ENCODE results near the gene TSPAN12.

Gene TSPAN12

DNA sequence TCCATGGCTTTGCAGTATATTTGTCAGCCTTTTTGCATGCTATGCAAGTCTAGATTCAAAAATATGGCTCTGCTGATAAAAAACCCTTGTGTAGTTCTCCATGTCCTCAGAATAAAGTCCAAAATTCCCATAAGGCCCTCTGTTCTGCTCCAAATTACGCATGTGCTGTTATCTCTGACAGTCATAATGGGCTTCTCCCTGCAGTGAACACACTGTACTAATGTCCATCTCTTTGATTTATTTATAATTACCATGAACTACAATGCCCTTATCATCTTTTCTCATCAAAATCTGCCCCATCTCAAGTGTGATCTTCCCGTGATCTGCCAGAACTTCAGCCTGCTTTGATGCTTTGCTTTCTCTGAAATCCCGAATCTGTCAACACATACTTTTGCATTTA lies 87.7 kb downstream of the TSPAN12 start:
- in situ Hi-C loops (cut with MboI; ENCODE audit: low sequenced_read_pairs), result no loop called here

DNA sequence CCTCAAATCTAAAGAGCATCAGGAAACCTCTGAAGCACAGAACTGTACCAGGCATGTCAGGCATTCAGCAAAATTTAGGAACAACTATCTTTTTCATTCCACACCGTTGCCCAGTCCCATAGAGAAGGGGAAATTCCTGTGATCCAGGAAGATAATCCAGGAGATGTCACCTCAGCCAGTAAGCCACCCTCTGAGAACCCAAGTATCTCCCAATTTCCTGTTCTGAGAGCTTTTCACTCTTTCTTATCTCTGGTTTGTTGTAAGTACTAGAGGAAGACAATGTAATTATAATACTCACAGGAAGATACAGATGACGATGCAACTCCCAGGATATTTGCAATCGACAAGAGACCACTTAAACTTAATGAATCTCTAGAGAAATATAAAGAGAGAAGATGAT lies 97.1 kb downstream of the TSPAN12 start:
- in situ Hi-C loops (cut with MboI; ENCODE audit: low sequenced_read_pairs), result no loop called here

DNA sequence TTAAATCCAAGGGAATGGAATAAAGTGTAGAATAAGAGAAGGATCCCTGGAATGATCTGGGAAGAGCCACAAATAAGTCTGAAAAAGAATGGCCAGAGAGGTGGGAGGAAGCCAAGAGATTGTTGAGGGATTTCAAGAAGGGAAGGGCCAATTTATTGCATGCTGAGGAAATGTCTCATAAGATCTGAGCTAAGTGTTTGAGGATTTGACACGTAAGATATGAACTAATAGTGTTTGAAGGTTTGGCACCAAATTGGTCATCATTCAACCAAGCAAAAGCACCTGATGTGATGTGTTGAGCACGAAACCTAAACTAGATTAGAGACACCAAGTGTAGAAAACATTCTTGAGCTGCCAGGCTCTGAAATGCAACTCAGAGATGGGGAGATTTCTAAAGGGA lies 97.9 kb downstream of the TSPAN12 start:
- in situ Hi-C loops (cut with MboI; ENCODE audit: low sequenced_read_pairs), result no loop called here

DNA sequence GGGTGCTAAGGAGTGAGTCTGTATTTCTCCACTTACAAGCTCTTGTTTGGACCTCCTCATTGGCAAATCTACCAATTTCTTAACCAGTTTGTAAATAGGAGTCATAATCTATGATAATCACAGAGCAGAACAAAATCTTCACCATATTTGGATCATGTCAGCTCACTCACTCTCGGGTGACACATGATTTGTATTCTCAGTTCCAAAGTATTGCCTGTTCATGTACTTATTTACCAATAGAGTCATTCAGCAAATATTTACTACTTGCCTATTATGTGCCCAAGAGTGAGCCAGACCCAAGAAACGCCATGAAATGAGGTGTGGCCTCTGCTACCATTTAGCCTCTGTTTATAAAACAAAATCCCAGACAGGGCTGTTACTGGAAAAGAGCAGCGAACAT lies 114.8 kb downstream of the TSPAN12 start:
- in situ Hi-C loops (cut with MboI; ENCODE audit: low sequenced_read_pairs), result no loop called here

DNA sequence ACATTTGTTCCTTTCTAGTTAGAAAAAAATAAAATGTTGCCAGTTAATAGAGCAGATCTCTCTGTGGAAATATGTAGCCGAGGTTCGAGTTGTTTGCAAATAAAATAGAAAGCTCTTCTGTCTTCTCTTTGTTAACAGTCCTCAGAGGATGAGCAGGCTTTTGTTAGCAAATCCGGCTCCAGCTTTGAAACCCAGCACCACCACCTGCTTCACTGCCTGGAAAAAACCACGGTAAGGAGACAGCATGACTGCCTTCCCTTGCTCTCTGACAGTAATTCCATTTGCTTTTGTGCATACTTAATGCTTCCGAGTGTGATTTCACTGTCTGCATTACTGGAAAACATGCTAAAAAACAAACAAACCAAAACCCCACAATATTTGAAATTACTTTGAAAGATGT lies 115.6 kb downstream of the TSPAN12 start:
- in situ Hi-C loops (cut with MboI; ENCODE audit: low sequenced_read_pairs), result no loop called here

DNA sequence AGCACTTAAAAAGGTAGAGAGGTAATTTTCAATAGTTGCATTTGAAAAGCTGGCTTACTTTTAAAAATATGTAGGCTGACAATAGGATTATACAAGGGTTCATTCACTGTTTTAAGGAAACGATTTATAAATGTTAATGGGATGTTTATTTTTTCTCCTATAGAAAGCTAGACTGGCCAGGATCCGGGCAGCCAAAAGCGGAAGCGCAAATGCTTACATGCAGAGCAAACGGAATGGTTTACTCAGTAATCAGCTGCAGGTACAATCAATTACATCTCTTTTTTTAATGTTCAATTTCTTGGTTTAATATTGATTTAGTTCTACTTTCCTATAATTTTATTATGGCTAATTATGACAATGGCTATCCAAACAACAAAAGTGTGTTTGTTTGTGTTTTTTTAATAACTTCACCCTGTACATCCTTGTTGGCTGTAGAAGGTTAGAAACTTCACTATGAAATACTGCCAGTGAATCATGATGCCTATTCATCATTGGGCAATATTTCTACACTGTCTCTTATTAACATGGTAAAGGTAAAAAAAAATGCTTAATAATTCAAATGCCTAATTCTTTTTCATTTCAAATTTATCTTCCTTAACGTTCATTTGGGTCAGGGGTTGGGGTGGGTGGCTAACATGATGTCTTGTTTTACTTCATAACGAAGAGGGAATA lies 116.4 kb downstream of the TSPAN12 start:
- in situ Hi-C loops (cut with MboI; ENCODE audit: low sequenced_read_pairs), result no loop called here

DNA sequence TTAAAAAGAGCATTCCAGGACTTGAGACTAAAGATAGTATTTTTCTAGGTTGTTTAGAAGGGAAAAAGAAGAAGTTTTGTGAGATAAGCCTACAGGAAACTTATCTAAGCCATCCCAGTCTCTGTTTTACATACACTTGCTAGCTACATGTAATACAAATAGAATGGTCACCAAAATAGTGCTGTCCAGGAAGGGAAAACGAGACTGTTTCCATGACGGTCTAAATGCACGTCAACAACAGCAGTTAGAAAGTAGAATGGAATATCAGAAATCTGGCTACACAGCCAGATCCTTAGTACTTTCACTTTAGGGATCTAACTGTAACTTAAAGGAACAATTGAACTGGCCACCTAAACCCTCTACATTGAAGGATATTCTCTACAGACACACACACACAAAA lies 117.6 kb downstream of the TSPAN12 start:
- in situ Hi-C loops (cut with MboI; ENCODE audit: low sequenced_read_pairs), result no loop called here

DNA sequence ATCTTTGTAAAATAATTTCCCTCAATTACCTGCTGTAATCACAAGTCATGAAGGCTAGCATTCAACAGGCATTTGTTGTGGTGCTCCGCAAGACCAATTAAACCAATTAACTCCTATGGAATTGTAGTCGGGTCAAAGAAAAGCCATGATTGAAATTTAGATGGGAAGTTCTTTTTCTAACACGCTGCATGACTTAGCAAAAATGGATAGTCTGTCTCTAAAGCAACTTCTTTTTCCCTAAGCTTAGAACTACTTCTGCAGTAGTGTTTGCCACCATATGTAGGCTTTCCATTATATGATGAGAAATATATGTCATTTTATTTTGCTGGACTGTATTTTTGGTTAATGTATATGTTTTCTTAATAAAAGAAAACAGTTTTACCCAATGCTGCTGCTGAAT lies 119.1 kb downstream of the TSPAN12 start:
- in situ Hi-C loops (cut with MboI; ENCODE audit: low sequenced_read_pairs), result no loop called here

Measured in HL-60/S4 treated with phorbol 12-myristate 13-acetate at 8.2 ng/mL for 4 days and 3 days (cell line).